Endometrium (tissue), 2 donors: Measurements from ENCODE around the gene RPL36A.

Experiments
- FAIRE-seq: peaks from 2 replicates; lab custom pipeline; 2012; peaks lifted over from hg19 to GRCh38; lab: Jason Lieb, UNC
- donor health status: control.
- donor health status: control.

The RPL36A gene

DNA sequence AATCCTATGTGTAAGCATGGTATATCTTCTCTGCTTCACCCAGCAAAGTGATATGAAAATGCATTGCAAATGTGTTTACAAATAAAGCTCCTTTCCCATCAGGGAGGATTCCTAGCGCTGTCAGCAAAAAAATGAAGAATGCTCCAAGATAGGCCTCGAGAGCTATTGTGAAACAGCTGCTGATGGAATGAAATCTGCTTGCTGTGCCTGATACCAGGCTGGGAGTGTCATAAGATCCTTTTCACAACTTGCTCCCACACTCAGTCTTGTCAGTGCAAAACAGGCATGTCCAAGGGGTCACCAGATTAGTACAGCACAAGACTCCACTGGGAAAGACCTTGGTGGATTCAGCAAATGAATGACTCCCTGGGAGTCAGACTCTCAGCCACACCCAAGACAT is 51.3 kb downstream of the RPL36A start:
- no peak for FAIRE-seq
